ENCODE results near the gene BCOR. TPM values are rescaled to one million over a fixed set of nuclear protein-coding genes. Genes with fewer than 3 reads are reported as not detected.
A peak's percentile ranks its signal among the peaks of the same experiment; 100 is the strongest.

Gene BCOR
- total and polyA plus RNA-seq, 2 of the 13 experiments (the other 11 are each of a cell fraction or from before 2014, with no cell fraction given) = 14.3 to 15.2 TPM

- TSS peak; percentile 18 for BruUV-seq (replicated peaks)
- no peak overlapping the region for H3K27ac ChIP-seq (ENCODE audit: extremely low read length, insufficient read depth, low read length)
- H3K36me3 ChIP-seq (replicated peaks in 1 of 2; ENCODE audit: control insufficient read depth in 1 of 2, insufficient read depth in 2 of 2, low read length in 2 of 2) = no peaks in the 10 kb centered on the region
- intact Hi-C loops (cut with micrococcal nuclease; ENCODE audit: unreplicated experiment) (loop anchor here (5.0 kb wide), 1 partner anchor 37 kb away; no protein-coding TSS in a partner anchor), in situ Hi-C loops (cut with HindIII; ENCODE audit: extremely low pct_ligation_motif_present, low pct_unique_long_range_greater_than_20kb) (no loop called here)
- POLR2A ChIA-PET = interaction anchor here (1.3 to 2.9 kb wide), 3 partner anchors 11 to 36 kb away, joined by 5 to 23 read pairs (median 10); no protein-coding TSS in a partner anchor
- no peaks in the 10 kb centered on the region for H3K27me3 ChIP-seq (ENCODE audit: control insufficient read depth in 1 of 2, insufficient read depth in 2 of 2, low read length in 2 of 2)
- no peak overlapping the region for H2AFZ ChIP-seq (ENCODE audit: low read length)
- FAIRE-seq (peak; percentile 34), ATAC-seq (no peak), DNase-seq (ENCODE audit: low spot score) (no peak)
- TF ChIP-seq RELA (CRISPR knock-in tag; IDR thresholded peaks at IDR 0.05) (no peak), ZNF652 (CRISPR knock-in tag; IDR thresholded peaks at IDR 0.05; ENCODE audit: borderline replicate concordance, low read depth) (peak; percentile 87)
- H3K9ac ChIP-seq (ENCODE audit: insufficient read depth, low read depth, low read length) = peak overlapping the region; percentile 73
- H3K4me3 ChIP-seq (replicated peaks in 1 of 3; ENCODE audit: insufficient read depth in 1 of 3, low read depth in 2 of 3, low read length in 3 of 3) = peak overlapping the region; percentile 65 to 74 (median 66); a peak in 4 of 6 replicates
- WGBS (ENCODE audit: low lambda C conversion rate) = 31% methylated on average over 9 of the region's 9 CpGs
- peak overlapping the region; percentile 74 for H3K4me2 ChIP-seq (ENCODE audit: low read depth, low read length)
- peaks cover 76% of the 10 kb centered on the region for H3K4me1 ChIP-seq (ENCODE audit: insufficient read depth, low read length)
- no peaks in the 10 kb centered on the region for H3K9me3 ChIP-seq (ENCODE audit: low read length)
- CTCF ChIA-PET (ENCODE audit: low intra/inter-chr PET ratio, low total read pairs) = no interaction called here
- H4K20me1 ChIP-seq (ENCODE audit: insufficient read depth, low read length) = no peaks in the 10 kb centered on the region
- peaks cover 14% of the 10 kb centered on the region for H3K79me2 ChIP-seq (ENCODE audit: insufficient read depth, low read length)
Measured at GRCh38 chrX:40144576-40144975, 46.8 kb upstream of the BCOR start.

- in situ Hi-C loops (cut with HindIII; ENCODE audit: extremely low pct_ligation_motif_present, low pct_unique_long_range_greater_than_20kb) (no loop called here), intact Hi-C loops (cut with micrococcal nuclease; ENCODE audit: unreplicated experiment) (loop anchor here (5.0 kb wide), 1 partner anchor 37 kb away; no protein-coding TSS in a partner anchor)
- no TSS peak for BruUV-seq (replicated peaks)
- Histone ChIP-seq H3K9me3 (ENCODE audit: low read length) (no peaks in the 10 kb centered on the region), H2AFZ (ENCODE audit: low read length) (no peak overlapping the region), H4K20me1 (ENCODE audit: insufficient read depth, low read length) (no peaks in the 10 kb centered on the region), H3K4me3 (replicated peaks in 1 of 3; ENCODE audit: insufficient read depth in 1 of 3, low read depth in 2 of 3, low read length in 3 of 3) (no peak overlapping the region), H3K9ac (ENCODE audit: insufficient read depth, low read depth, low read length) (no peak overlapping the region), H3K4me1 (ENCODE audit: insufficient read depth, low read length) (peaks cover 72% of the 10 kb centered on the region), H3K79me2 (ENCODE audit: insufficient read depth, low read length) (peaks cover 14% of the 10 kb centered on the region), H3K27ac (ENCODE audit: extremely low read length, insufficient read depth, low read length) (no peak overlapping the region), H3K36me3 (replicated peaks in 1 of 2; ENCODE audit: control insufficient read depth in 1 of 2, insufficient read depth in 2 of 2, low read length in 2 of 2) (no peaks in the 10 kb centered on the region; a peak in 1 of 5 replicates), H3K27me3 (ENCODE audit: control insufficient read depth in 1 of 2, insufficient read depth in 2 of 2, low read length in 2 of 2) (no peaks in the 10 kb centered on the region), H3K4me2 (ENCODE audit: low read depth, low read length) (peak overlapping the region; percentile 74; the same call in 1 of the 2 replicates)
- TF ChIP-seq ZNF256 (CRISPR knock-in tag; conservative IDR thresholded peaks at IDR 0.05) = no peak
- no peak for TF ChIP-seq ADNP (CRISPR knock-in tag; IDR thresholded peaks at IDR 0.05)
- TF ChIP-seq CEBPB (IDR thresholded peaks at IDR 0.05; ENCODE audit: borderline replicate concordance, low read depth, low read length) = peak; percentile 22; the same call in 1 of the 2 replicates
- FAIRE-seq = no peak
- DNase-seq (ENCODE audit: low spot score) = no peak
- CTCF ChIA-PET (ENCODE audit: low intra/inter-chr PET ratio, low total read pairs) = no interaction called here
- ATAC-seq = no peak
- POLR2A ChIA-PET = interaction anchor here (1.3 to 1.4 kb wide), 2 partner anchors 33 to 36 kb away, joined by 5 to 10 read pairs; no protein-coding TSS in a partner anchor
- 79% methylated on average over 5 of the region's 5 CpGs for WGBS (ENCODE audit: low lambda C conversion rate)
Measured at GRCh38 chrX:40143987-40144386, 46.2 kb upstream of the BCOR start.
